Thoracic aorta (tissue), 2 donors: Measurements from ENCODE around the gene PRSS35. TPM values are rescaled to one million over a fixed set of nuclear protein-coding genes. Genes with fewer than 3 reads are reported as not detected.

Experiments
- ATAC-seq: fragments of 150-250 bp; one replicate; pipeline ENCODE4 v1.8.0; 2017; ENCODE audit warnings: low read depth; ENCODE audit not compliant: insufficient number of reproducible peaks, low FRiP score
- DNase-seq: peaks from one replicate; pipeline ENCODE4 v3.0.0-alpha.2; 2020; ENCODE audit warnings: low spot score
- H3K27ac ChIP-seq, 2 donors: fragments of 200-600 bp; sonication (generic); 1 replicate in 1 of 2; 2 replicates in 1 of 2; pipeline ENCODE4 v1.5.1; 2016; ENCODE audit warnings: mild to moderate bottlenecking in 2 of 2, moderate library complexity in 2 of 2
- H3K27me3 ChIP-seq: fragments of 200-600 bp; sonication (generic); replicated peaks from 2 replicates; pipeline ENCODE4 v1.6.0; 2016; ENCODE audit warnings: mild to moderate bottlenecking; ENCODE audit not compliant: insufficient read depth
- H3K36me3 ChIP-seq: fragments of 200-600 bp; sonication (generic); one replicate; pipeline ENCODE4 v1.5.1; 2016
- H3K4me1 ChIP-seq, 2 donors: fragments of 200-600 bp; sonication (generic); 1 replicate in 1 of 2; 2 replicates in 1 of 2; pipeline versions ENCODE4 v1.5.1 to v1.6.0; 2016; ENCODE audit warnings: low read depth in 2 of 2, mild to moderate bottlenecking in 1 of 2; ENCODE audit not compliant: control insufficient read depth in 1 of 2
- H3K4me3 ChIP-seq: fragments of 200-600 bp; sonication (generic); 2 replicates; pipeline ENCODE4 v1.5.1; 2016; ENCODE audit warnings: mild to moderate bottlenecking
- H3K9me3 ChIP-seq: fragments of 200-600 bp; sonication (generic); 2 replicates; pipeline ENCODE4 v1.5.1; 2016
- CTCF ChIP-seq: fragments of 200-600 bp; sonication (generic); IDR thresholded peaks from one replicate; pipeline ENCODE4 v1.5.1; 2019; ENCODE audit warnings: antibody characterized with exemption
- total RNA-seq, 2 donors: library from RNA; depleted of rRNA; stranded (reverse); fragments of >200 nt; gene quantifications; one replicate each; pipeline versions ENCODE4 v1.1.0 to v1.2.3, GENCODE V29; 2016

The PRSS35 gene
- 1 to 10 TPM; 3.1 to 4.7 TPM for total RNA-seq

DNA sequence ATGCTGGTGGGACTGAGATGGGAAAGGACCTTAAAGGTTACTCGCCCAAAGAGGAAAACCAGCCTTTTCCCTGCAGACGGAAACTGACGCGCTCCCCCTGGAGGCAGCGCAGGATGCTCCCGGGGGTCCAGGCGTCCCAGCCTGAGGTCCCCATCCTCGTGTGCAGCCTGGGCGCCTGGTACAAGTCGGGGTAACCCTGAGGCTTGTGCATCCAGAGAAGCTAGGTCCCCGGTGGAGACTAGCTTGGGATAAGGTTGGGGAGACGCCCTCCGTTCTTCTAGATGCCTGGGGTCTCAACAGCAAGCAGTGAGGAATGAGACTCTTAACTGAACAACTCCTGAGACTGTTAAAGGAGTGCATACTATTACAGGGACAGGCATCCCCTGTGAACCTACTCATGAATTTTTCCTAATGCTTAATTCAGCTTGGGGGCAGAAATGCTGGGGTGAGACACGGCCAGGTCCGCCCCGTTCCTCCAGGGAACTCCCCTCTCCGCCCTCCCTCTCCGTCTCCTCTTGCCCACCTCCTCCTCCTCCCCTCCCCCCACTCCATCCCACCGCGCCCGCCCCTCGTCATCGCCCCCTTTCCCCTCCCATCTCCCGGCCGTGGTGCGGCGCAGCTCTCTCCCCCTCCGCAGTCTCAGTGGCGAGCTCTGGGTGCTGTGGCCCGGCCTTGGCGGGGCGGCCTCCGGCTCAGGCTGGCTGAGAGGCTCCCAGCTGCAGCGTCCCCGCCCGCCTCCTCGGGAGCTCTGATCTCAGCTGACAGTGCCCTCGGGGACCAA lies at the start of gene PRSS35:
Gene PRSS35, plus strand, starts transcription at position 634 of the 781 bp plus-strand sequence. CDS start 10,908 bp downstream, outside the sequence.
- Histone ChIP-seq H3K36me3 (no peaks in the 10 kb centered on the region), H3K4me3 (peak within 1 kb of the TSS; percentile 79), H3K27ac (peak within 1 kb of the TSS; percentile 53 to 71), H3K27me3 (no peaks in the 10 kb centered on the region), H3K9me3 (no peaks in the 10 kb centered on the region), H3K4me1 (peaks cover 14 to 26% of the 10 kb centered on the region in 2 donors)
- ATAC-seq (peak; percentile 32), DNase-seq (no peak)
- peak; percentile 60 for TF ChIP-seq CTCF

DNA sequence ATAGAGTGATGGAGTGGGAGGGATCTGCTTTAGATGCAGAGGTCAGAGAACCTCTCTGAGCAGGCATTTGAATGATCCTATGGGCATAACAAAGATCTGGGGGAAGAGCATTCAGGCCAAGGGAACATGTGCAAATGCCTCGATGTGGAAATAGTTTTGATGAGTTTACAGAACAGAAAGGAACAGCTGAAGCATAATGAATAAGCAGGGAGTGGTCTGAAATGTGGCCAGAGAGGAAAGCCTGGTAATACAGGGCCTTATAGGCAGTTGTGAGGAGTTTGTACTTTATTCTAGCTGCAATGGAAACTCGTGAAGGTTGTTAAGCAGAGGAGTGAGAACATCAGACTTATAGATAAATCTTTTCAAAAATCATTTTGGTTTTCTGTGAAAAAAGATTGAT lies 48.4 kb upstream of the PRSS35 start:
- H3K4me3 ChIP-seq, result no peak overlapping the region
- no peak overlapping the region for H3K27ac ChIP-seq
- TF ChIP-seq CTCF, result no peak
- no peaks in the 10 kb centered on the region for H3K4me1 ChIP-seq
- DNase-seq (no peak), ATAC-seq (no peak)
- no peaks in the 10 kb centered on the region for H3K36me3 ChIP-seq
- no peaks in the 10 kb centered on the region for H3K27me3 ChIP-seq
- H3K9me3 ChIP-seq, result no peaks in the 10 kb centered on the region

DNA sequence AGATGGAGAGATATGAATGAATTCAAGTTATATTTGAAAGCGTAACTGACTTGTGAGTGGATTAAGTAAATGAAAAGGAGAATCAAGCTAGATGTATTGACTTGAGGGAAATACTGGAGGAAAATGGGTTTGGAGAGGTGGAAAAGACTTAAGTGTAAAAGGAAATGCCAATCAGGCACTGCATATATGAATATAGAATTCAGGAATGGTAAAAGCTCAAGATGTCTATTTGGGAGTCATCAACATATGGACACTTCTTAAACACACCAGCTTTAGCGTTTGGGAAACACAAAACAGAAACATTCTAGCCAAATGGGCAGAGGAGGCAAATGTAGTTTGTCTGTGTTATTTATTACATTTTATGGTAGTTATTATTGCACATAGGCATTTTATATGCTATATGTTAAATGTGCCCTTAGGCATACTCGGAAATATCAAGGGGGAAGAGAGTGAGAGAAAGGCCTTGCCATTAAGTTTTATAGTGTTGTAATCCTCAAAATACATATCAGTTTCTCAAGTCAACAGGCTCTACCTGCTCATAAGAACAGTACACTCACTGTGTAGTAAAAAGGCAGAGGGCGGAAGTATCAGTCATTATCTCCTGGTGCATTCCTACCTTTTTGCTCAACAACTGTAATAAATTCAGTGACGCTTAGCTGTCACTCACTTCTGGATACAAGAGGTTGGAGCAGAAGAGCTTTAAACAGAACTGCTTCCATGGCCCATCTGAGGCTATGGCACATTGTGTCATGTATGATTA lies 47.8 kb upstream of the PRSS35 start:
- Histone ChIP-seq H3K4me1 (no peaks in the 10 kb centered on the region), H3K36me3 (no peaks in the 10 kb centered on the region), H3K27ac (no peak overlapping the region), H3K9me3 (no peaks in the 10 kb centered on the region), H3K27me3 (no peaks in the 10 kb centered on the region), H3K4me3 (no peak overlapping the region)
- TF ChIP-seq CTCF, result no peak
- ATAC-seq (no peak), DNase-seq (no peak)

- no peak for DNase-seq
- H3K27me3 ChIP-seq, result no peaks in the 10 kb centered on the region
- no peaks in the 10 kb centered on the region for H3K36me3 ChIP-seq
- H3K9me3 ChIP-seq, result no peaks in the 10 kb centered on the region
- no peak for TF ChIP-seq CTCF
- H3K27ac ChIP-seq, result no peak overlapping the region
- H3K4me3 ChIP-seq, result no peak overlapping the region
- ATAC-seq, result no peak
- no peaks in the 10 kb centered on the region for H3K4me1 ChIP-seq
These were observed 46.0 kb upstream of the PRSS35 start for GRCh38 chr6:83466328-83466727.

DNA sequence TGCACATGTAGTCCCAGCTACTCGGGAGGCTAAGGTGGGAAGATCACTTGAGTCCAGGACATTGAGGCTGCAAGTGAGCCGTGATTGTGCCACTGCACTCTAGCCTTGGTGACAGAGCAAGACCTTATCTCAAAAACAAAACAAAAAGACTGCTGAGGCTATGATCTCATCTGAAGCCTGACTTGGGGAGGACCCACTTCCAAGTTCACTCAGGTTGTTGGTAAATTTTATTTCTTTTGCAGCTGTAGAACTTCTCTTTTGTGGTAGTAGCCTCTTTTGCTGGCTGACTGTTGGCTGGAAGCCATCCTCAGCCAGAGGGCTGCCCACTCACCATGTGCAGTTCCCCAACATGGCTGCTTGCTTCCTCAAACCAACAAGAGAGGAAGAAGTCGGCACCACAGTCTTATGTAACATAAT lies 44.7 kb upstream of the PRSS35 start:
- no peak overlapping the region for H3K4me3 ChIP-seq
- H3K4me1 ChIP-seq, result no peaks in the 10 kb centered on the region
- no peaks in the 10 kb centered on the region for H3K9me3 ChIP-seq
- no peaks in the 10 kb centered on the region for H3K36me3 ChIP-seq
- H3K27me3 ChIP-seq, result no peaks in the 10 kb centered on the region
- H3K27ac ChIP-seq, result no peak overlapping the region
- no peak for TF ChIP-seq CTCF
- no peak for ATAC-seq
- DNase-seq, result no peak
